IMR-90 (cell line): ENCODE results near the gene IGF2BP3. TPM values are rescaled to one million over a fixed set of nuclear protein-coding genes. Genes with fewer than 3 reads are reported as not detected.

Experiments used
- ATAC-seq: fragments of 200-7000 bp; cut with Tn5 transposase; 2 replicates; pipeline ENCODE4 v1.9.1; 2020; ENCODE audit warnings: low read depth, mild to moderate bottlenecking, moderate library complexity
- BruUV-seq: library from RNA; stranded (reverse); fragments of 400-500 nt; replicated peaks from 2 replicates; lab custom pipeline; 2021; lab: Mats Ljungman, UMichigan
- CTCF ChIA-PET: fragments of 300-600 bp; formaldehyde crosslinking; extraction: SDS; loops from one replicate; lab custom pipeline; 2021; ENCODE audit warnings: antibody characterized with exemption; lab: Yijun Ruan, JAX
- POLR2A ChIA-PET: fragments of 300-600 bp; sonication (Branson Sonifier 250); formaldehyde crosslinking; loops from one replicate; lab custom pipeline; 2022; ENCODE audit warnings: antibody characterized with exemption; ENCODE audit not compliant: unreplicated experiment; lab: Charles Lee
- DNase-seq: peaks from one replicate; pipeline ENCODE4 v3.0.0; 2013
- H2AFZ ChIP-seq: replicated peaks from 2 replicates; pipeline ENCODE3; 2013; ENCODE audit warnings: low read length, mild to moderate bottlenecking; ENCODE audit not compliant: poor library complexity
- H2AK5ac ChIP-seq: 2 replicates; pipeline ENCODE4 v1.6.1; 2013; ENCODE audit warnings: low read depth, low read length, inconsistent platforms
- H2AK9ac ChIP-seq: replicated peaks from 2 replicates; pipeline ENCODE3; 2013; ENCODE audit warnings: mild to moderate bottlenecking, low read depth, low read length, moderate library complexity; ENCODE audit not compliant: poor library complexity
- H2BK120ac ChIP-seq: 2 replicates; pipeline ENCODE4 v1.6.1; 2013; ENCODE audit warnings: low read depth, low read length, inconsistent platforms
- H2BK15ac ChIP-seq: 3 replicates; pipeline ENCODE4 v1.6.1; 2013; ENCODE audit warnings: low read depth, low read length, inconsistent platforms
- H2BK20ac ChIP-seq: 2 replicates; pipeline ENCODE4 v1.6.1; 2013; ENCODE audit warnings: low read depth, mild to moderate bottlenecking, inconsistent platforms, low read length, moderate library complexity
- H2BK5ac ChIP-seq: 2 replicates; pipeline ENCODE4 v1.6.1; 2013; ENCODE audit warnings: mild to moderate bottlenecking, low read depth, low read length, inconsistent platforms; ENCODE audit not compliant: poor library complexity, severe bottlenecking
- H3K14ac ChIP-seq: replicated peaks from 2 replicates; pipeline ENCODE4 v1.6.1; 2013; ENCODE audit warnings: low read depth, low read length, inconsistent platforms
- H3K18ac ChIP-seq: 2 replicates; pipeline ENCODE4 v1.6.1; 2013; ENCODE audit warnings: low read depth, low read length, control low read depth
- H3K23ac ChIP-seq: 2 replicates; pipeline ENCODE4 v1.6.1; 2013; ENCODE audit warnings: low read depth, low read length, inconsistent platforms
- H3K27ac ChIP-seq: 2 replicates; pipeline ENCODE4 v1.5.1; 2013; ENCODE audit warnings: mild to moderate bottlenecking, control low read depth, low read length; ENCODE audit not compliant: insufficient read depth
- H3K27me3 ChIP-seq: 2 replicates; pipeline ENCODE4 v1.6.1; 2013; ENCODE audit warnings: low read length; ENCODE audit not compliant: control insufficient read depth, insufficient read depth
- H3K36me3 ChIP-seq: 2 replicates; pipeline ENCODE4 v1.6.1; 2013; ENCODE audit warnings: low read length, mixed read lengths; ENCODE audit not compliant: control insufficient read depth, insufficient read depth
- H3K4ac ChIP-seq: 2 replicates; pipeline ENCODE4 v1.6.1; 2013; ENCODE audit warnings: low read depth, low read length, inconsistent platforms
- H3K4me1 ChIP-seq: 2 replicates; pipeline ENCODE4 v1.6.1; 2013; ENCODE audit warnings: low read length, mixed read lengths; ENCODE audit not compliant: control insufficient read depth, insufficient read depth
- H3K4me2 ChIP-seq: 2 replicates; pipeline ENCODE4 v1.6.1; 2013; ENCODE audit warnings: low read depth, mild to moderate bottlenecking, control low read depth, low read length, moderate library complexity
- H3K4me3 ChIP-seq: 2 replicates; pipeline ENCODE4 v1.5.1; 2013; ENCODE audit warnings: low read depth, mild to moderate bottlenecking, control low read depth, low read length, moderate library complexity; ENCODE audit not compliant: insufficient read depth
- H3K56ac ChIP-seq: 2 replicates; pipeline ENCODE4 v1.6.1; 2013; ENCODE audit warnings: low read length, inconsistent platforms; ENCODE audit not compliant: insufficient read depth; ENCODE audit errors: extremely low read depth
- H3K79me1 ChIP-seq, 2 experiments: 2 replicates each; pipeline ENCODE4 v1.6.1; 2013; ENCODE audit warnings: low read length in 2 of 2, inconsistent platforms in 1 of 2, low read depth in 1 of 2
- H3K9ac ChIP-seq: 2 replicates; pipeline ENCODE4 v1.6.1; 2013; ENCODE audit warnings: low read depth, low read length, control low read depth
- H3K9me1 ChIP-seq: 2 replicates; pipeline ENCODE4 v1.6.1; 2013; ENCODE audit warnings: low read length, inconsistent platforms; ENCODE audit not compliant: insufficient read depth
- H3K9me3 ChIP-seq: 2 replicates; pipeline ENCODE4 v1.6.1; 2013; ENCODE audit warnings: low read length; ENCODE audit not compliant: control insufficient read depth, insufficient read depth
- H4K20me1 ChIP-seq: 2 replicates; pipeline ENCODE4 v1.6.1; 2013; ENCODE audit warnings: low read length, inconsistent platforms; ENCODE audit not compliant: insufficient read depth
- H4K5ac ChIP-seq: 2 replicates; pipeline ENCODE4 v1.6.1; 2013; ENCODE audit warnings: mild to moderate bottlenecking, low read depth, low read length, control low read depth
- H4K8ac ChIP-seq, 2 experiments: 2 replicates each; pipeline ENCODE4 v1.6.1; 2013; ENCODE audit warnings: low read depth in 2 of 2, low read length in 2 of 2, control low read depth in 1 of 2, inconsistent platforms in 1 of 2
- H4K91ac ChIP-seq: 2 replicates; pipeline ENCODE4 v1.6.1; 2013; ENCODE audit warnings: low read depth, low read length, inconsistent platforms; ENCODE audit not compliant: insufficient read depth
- BHLHE40 ChIP-seq: fragments of 150-350 bp; IDR thresholded peaks from 2 replicates; pipeline ENCODE4 v1.6.1; 2016; ENCODE audit warnings: mild to moderate bottlenecking, low read depth, low read length
- CEBPB ChIP-seq: IDR thresholded peaks from 2 replicates; pipeline ENCODE4 v1.6.1; 2012; ENCODE audit warnings: low read depth, low read length, improper control_type of control experiment
- CHD1 ChIP-seq: IDR thresholded peaks from 2 replicates; pipeline ENCODE4 v1.6.1; 2012; ENCODE audit warnings: low read depth, low read length, improper control_type of control experiment
- CTCF ChIP-seq: conservative IDR thresholded peaks from 2 replicates; pipeline ENCODE4 v1.5.1; 2012; ENCODE audit warnings: mild to moderate bottlenecking, low read depth, low read length, improper control_type of control experiment
- ELK1 ChIP-seq: fragments of 150-350 bp; IDR thresholded peaks from 2 replicates; pipeline ENCODE4 v1.6.1; 2016; ENCODE audit warnings: low read depth, mild to moderate bottlenecking, low read length, moderate library complexity, borderline replicate concordance
- FOS ChIP-seq: fragments of 150-350 bp; IDR thresholded peaks from 2 replicates; pipeline ENCODE4 v1.6.1; 2016; ENCODE audit warnings: low read depth, low read length
- MAFK ChIP-seq: IDR thresholded peaks from 2 replicates; pipeline ENCODE4 v1.6.1; 2012; ENCODE audit warnings: low read depth, low read length, improper control_type of control experiment
- MAZ ChIP-seq: IDR thresholded peaks from 2 replicates; pipeline ENCODE4 v1.6.1; 2012; ENCODE audit warnings: low read depth, mild to moderate bottlenecking, low read length, improper control_type of control experiment, moderate library complexity, borderline replicate concordance
- MXI1 ChIP-seq: IDR thresholded peaks from 2 replicates; pipeline ENCODE4 v1.6.1; 2012; ENCODE audit warnings: low read depth, mild to moderate bottlenecking, low read length, moderate library complexity, borderline replicate concordance
- NFE2L2 ChIP-seq: fragments of 150-350 bp; IDR thresholded peaks from 2 replicates; pipeline ENCODE4 v1.6.1; 2016; ENCODE audit warnings: low read depth, mild to moderate bottlenecking, low read length
- POLR2A ChIP-seq: IDR thresholded peaks from 2 replicates; pipeline ENCODE4 v1.6.1; 2012; ENCODE audit warnings: mild to moderate bottlenecking, low read depth, low read length
- RAD21 ChIP-seq: IDR thresholded peaks from 2 replicates; pipeline ENCODE4 v1.6.1; 2012; ENCODE audit warnings: low read length, improper control_type of control experiment
- RCOR1 ChIP-seq: IDR thresholded peaks from 2 replicates; pipeline ENCODE4 v1.6.1; 2012; ENCODE audit warnings: mild to moderate bottlenecking, low read length, improper control_type of control experiment; ENCODE audit not compliant: insufficient replicate concordance
- RFX5 ChIP-seq: IDR thresholded peaks from 2 replicates; pipeline ENCODE4 v1.8.0; 2012; ENCODE audit warnings: low read depth, mild to moderate bottlenecking, low read length, moderate library complexity
- SMC3 ChIP-seq: fragments of 150-350 bp; IDR thresholded peaks from 2 replicates; pipeline ENCODE4 v1.6.1; 2016; ENCODE audit warnings: low read depth, mild to moderate bottlenecking, antibody characterized with exemption, low read length, moderate library complexity
- USF2 ChIP-seq: fragments of 150-350 bp; IDR thresholded peaks from 2 replicates; pipeline ENCODE4 v1.6.1; 2017; ENCODE audit warnings: mild to moderate bottlenecking, antibody characterized with exemption, low read length, low read depth
- WGBS, 2 experiments: methylation state at CpG; one replicate each; pipeline versions ENCODE4 v1.1.5 to v1.1.7; 2013; ENCODE audit warnings: missing lambda C conversion rate in 2 of 2; ENCODE audit not compliant: insufficient read length in 1 of 2; ENCODE audit errors: extremely low coverage in 2 of 2; 5-methylcytosine and 5-hydroxymethylcytosine counted together
- dilution Hi-C: fragments of 300-500 bp; cut with HindIII; formaldehyde crosslinking; loops from one replicate; pipeline ENCODE4 v1.14.3; 2018; ENCODE audit warnings: low sequenced_read_pairs; ENCODE audit not compliant: unreplicated experiment
- in situ Hi-C: fragments of 300-500 bp; cut with MboI; formaldehyde crosslinking; loops from 3 replicates; pipeline ENCODE4 v1.14.3; 2019; ENCODE audit warnings: low sequenced_read_pairs, inconsistent platforms, mixed read lengths
- intact Hi-C: fragments of 100-400 bp; cut with micrococcal nuclease; formaldehyde crosslinking; loops from 2 replicates; pipeline ENCODE4 v1.10.0; 2022
- polyA plus RNA-seq, 3 experiments: library from polyadenylated mRNA; depleted of rRNA; stranded (reverse); fragments of >200 nt; gene quantifications; 2 replicates each; pipeline ENCODE4 v1.2.3, GENCODE V29; 2012; ENCODE audit warnings: low replicate concordance in 1 of 3
- total RNA-seq: library from RNA; depleted of rRNA; stranded (reverse); fragments of >200 nt; gene quantifications from 2 replicates; pipeline ENCODE4 v1.2.3, GENCODE V29; 2012

The IGF2BP3 gene
- total and polyA plus RNA-seq, 2 of the 4 experiments (the other 2 are of a cell fraction): 50.9 to 59.3 TPM

GRCh38 chr7:23491502-23491901, 21.2 kb upstream of the IGF2BP3 start:
- in situ Hi-C loops: no loop called here
- no TSS peak for BruUV-seq
- no peak overlapping the region for H3K4me3 ChIP-seq

More at GRCh38 chr7:23491502-23491901, 21.2 kb upstream of the IGF2BP3 start:
- TF ChIP-seq RCOR1: no peak
- TF ChIP-seq RAD21: no peak
- no peak for TF ChIP-seq USF2
- no peak for TF ChIP-seq SMC3
- TF ChIP-seq ELK1: no peak
- no peak for TF ChIP-seq POLR2A
- TF ChIP-seq MAFK: no peak
- no peak for TF ChIP-seq MXI1
- no peak for TF ChIP-seq NFE2L2
- no peak for TF ChIP-seq MAZ
- no peak for TF ChIP-seq RFX5
- no peak for TF ChIP-seq BHLHE40
- TF ChIP-seq CTCF: no peak
- TF ChIP-seq CHD1: no peak
- TF ChIP-seq FOS: no peak
- TF ChIP-seq CEBPB: no peak
- Histone ChIP-seq H3K18ac (no peak overlapping the region), H2BK120ac (no peak overlapping the region), H3K14ac (no peak overlapping the region), H3K4ac (no peak overlapping the region), H2BK5ac (no peak overlapping the region), H2AFZ (no peak overlapping the region), H3K4me1 (0 out of 2 replicates have a peak, but pooled peaks cover 2% of the 10 kb centered on the region), H2BK15ac (no peak overlapping the region), H4K5ac (no peak overlapping the region), H3K36me3 (peaks cover 2% of the 10 kb centered on the region; the same call in 1 of the 2 replicates), H3K4me2 (no peak overlapping the region), H3K9ac (no peak overlapping the region), H3K27me3 (no peaks in the 10 kb centered on the region), H3K9me3 (no peaks in the 10 kb centered on the region), H3K9me1 (no peaks in the 10 kb centered on the region), H2BK20ac (no peak overlapping the region), H2AK5ac (no peak overlapping the region), H3K56ac (no peak overlapping the region), H4K8ac (peak overlapping the region in 1 of 2 experiments; percentile 67; a peak in 1 of 4 replicates), H4K20me1 (no peaks in the 10 kb centered on the region), H2AK9ac (no peak overlapping the region), H3K27ac (peak overlapping the region; percentile 40; the same call in 1 of the 2 replicates), H4K91ac (no peak overlapping the region), H3K23ac (no peak overlapping the region; the same call in 1 of the 2 replicates), H3K79me1 (peaks cover 0 to 17% of the 10 kb centered on the region in 2 experiments; a peak in 3 of 4 replicates)
- WGBS, 2 experiments: no CpG with 5 or more reads among the region's 3 CpGs
- peak; percentile 50 for ATAC-seq
- ChIA-PET POLR2A (no interaction called here), CTCF (interaction anchor here (0.6 kb wide), 1 partner anchor 14 kb away, joined by 3 read pairs; no protein-coding TSS in a partner anchor)
- intact Hi-C loops: no loop called here
- dilution Hi-C loops: no loop called here
- no peak for DNase-seq
